Panc1 (cell line): ENCODE results near the gene TGFB3. TPM values are rescaled to one million over a fixed set of nuclear protein-coding genes. Genes with fewer than 3 reads are reported as not detected.

Experiments
- ATAC-seq: fragments of 200-7000 bp; cut with Tn5 transposase; 2 replicates; pipeline ENCODE4 v1.9.1; 2020; ENCODE audit warnings: mild to moderate bottlenecking, moderate library complexity
- BruUV-seq: library from RNA; stranded (reverse); fragments of 400-500 nt; replicated peaks from 2 replicates; lab custom pipeline; 2021; lab: Mats Ljungman, UMichigan
- CTCF ChIA-PET: fragments of 300-600 bp; sonication (Branson Sonifier 250); formaldehyde crosslinking; loops from one replicate; lab custom pipeline; 2022; ENCODE audit warnings: antibody characterized with exemption; lab: Charles Lee
- POLR2A ChIA-PET: fragments of 300-600 bp; sonication (Branson Sonifier 250); formaldehyde crosslinking; loops from one replicate; lab custom pipeline; 2022; ENCODE audit warnings: antibody characterized with exemption; lab: Charles Lee
- DNase-seq: peaks from one replicate; pipeline ENCODE4 v3.0.0-alpha.2; 2010; ENCODE audit warnings: low read depth, low spot score
- H3K27ac ChIP-seq: 2 replicates; pipeline ENCODE4 v1.5.1; 2011; ENCODE audit warnings: mild to moderate bottlenecking, low read length, inconsistent platforms
- H3K27me3 ChIP-seq: fragments of 200-500 bp; sonication (Bioruptor generic); 2 replicates; pipeline ENCODE4 v1.6.0; 2014; ENCODE audit warnings: low read length, inconsistent platforms; ENCODE audit not compliant: control insufficient read depth, insufficient read depth
- H3K36me3 ChIP-seq: fragments of 200-500 bp; sonication (Bioruptor generic); 2 replicates; pipeline ENCODE4 v1.5.1; 2014; ENCODE audit warnings: inconsistent platforms, mild to moderate bottlenecking, low read length, moderate library complexity; ENCODE audit not compliant: control insufficient read depth, insufficient read depth
- H3K4me1 ChIP-seq: 2 replicates; pipeline ENCODE4 v1.5.1; 2011; ENCODE audit warnings: inconsistent platforms, mild to moderate bottlenecking, low read length, moderate library complexity; ENCODE audit not compliant: control insufficient read depth, insufficient read depth
- H3K4me3 ChIP-seq, 2 experiments: 2 replicates each; pipeline ENCODE4 v1.5.1; 2011 to 2012; ENCODE audit warnings: low read depth in 2 of 2, low read length in 2 of 2, mild to moderate bottlenecking in 2 of 2, inconsistent platforms in 1 of 2, moderate library complexity in 1 of 2
- H3K9me3 ChIP-seq: fragments of 200-500 bp; sonication (Bioruptor generic); 2 replicates; pipeline ENCODE4 v1.5.1; 2014; ENCODE audit warnings: low read depth, mild to moderate bottlenecking, inconsistent platforms, low read length, moderate library complexity; ENCODE audit not compliant: control insufficient read depth, insufficient read depth
- POLR2AphosphoS5 ChIP-seq: IDR thresholded peaks from 2 replicates; pipeline ENCODE4 v1.6.1; 2012; ENCODE audit warnings: mild to moderate bottlenecking, low read depth, low read length, moderate library complexity
- REST ChIP-seq, 2 experiments: IDR thresholded peaks; 2 replicates each; pipeline ENCODE4 v1.6.1; 2011 to 2012; ENCODE audit warnings: low read depth in 2 of 2, control low read depth in 1 of 2, low read length in 1 of 2, mild to moderate bottlenecking in 1 of 2, moderate library complexity in 1 of 2; ENCODE audit not compliant: insufficient read depth in 1 of 2
- SIN3A ChIP-seq: IDR thresholded peaks from 2 replicates; pipeline ENCODE4 v1.6.1; 2012; ENCODE audit warnings: low read depth, mild to moderate bottlenecking, low read length, moderate library complexity, borderline replicate concordance; ENCODE audit not compliant: insufficient read depth
- TCF7L2 ChIP-seq: IDR thresholded peaks from 2 replicates; pipeline ENCODE4 v1.6.1; 2011; ENCODE audit warnings: mild to moderate bottlenecking, low read depth, low read length, inconsistent platforms
- in situ Hi-C: cut with HindIII; loops from 2 replicates; pipeline ENCODE4 v1.10.0; 2016; ENCODE audit warnings: low sequenced_read_pairs, low pct_unique_long_range_greater_than_20kb
- intact Hi-C: fragments of 100-400 bp; cut with micrococcal nuclease; formaldehyde crosslinking; loops from one replicate; pipeline ENCODE4 v1.10.0; 2022; ENCODE audit not compliant: unreplicated experiment
- total RNA-seq: library from RNA; stranded (reverse); gene quantifications from one replicate; pipeline ENCODE4 v1.2.1, GENCODE V29; 2021; ENCODE audit not compliant: unreplicated experiment
- TF ChIP-seq, protein P1 (sequence below): fragments of 450-650 bp; IDR thresholded peaks from 2 replicates; pipeline ENCODE4 v1.5.1; 2017; ENCODE audit warnings: mild to moderate bottlenecking

TGFB3 gene
- total RNA-seq, 1 experiment from 2014 or later, result 9.6 TPM

GRCh38 chr14:75979648-75980565 is 1.9 kb downstream of the TGFB3 start:
- peaks cover 10% of the 10 kb centered on the region for H3K4me1 ChIP-seq
- intact Hi-C loops, result loop anchor here (5.0 kb wide), 1 partner anchor 73 kb away; no protein-coding TSS in a partner anchor
- no peak for DNase-seq
- no peaks in the 10 kb centered on the region for H3K27me3 ChIP-seq
- BruUV-seq, result no TSS peak
- no peak overlapping the region for H3K4me3 ChIP-seq
- in situ Hi-C loops, result no loop called here
- TF ChIP-seq REST (IDR thresholded peaks at IDR 0.05; ENCODE audit: insufficient read depth in 1 of 2, low read depth in 2 of 2, low read length in 1 of 2), result no peak
- TF ChIP-seq SIN3A, result no peak
- TF ChIP-seq, protein P1, sequence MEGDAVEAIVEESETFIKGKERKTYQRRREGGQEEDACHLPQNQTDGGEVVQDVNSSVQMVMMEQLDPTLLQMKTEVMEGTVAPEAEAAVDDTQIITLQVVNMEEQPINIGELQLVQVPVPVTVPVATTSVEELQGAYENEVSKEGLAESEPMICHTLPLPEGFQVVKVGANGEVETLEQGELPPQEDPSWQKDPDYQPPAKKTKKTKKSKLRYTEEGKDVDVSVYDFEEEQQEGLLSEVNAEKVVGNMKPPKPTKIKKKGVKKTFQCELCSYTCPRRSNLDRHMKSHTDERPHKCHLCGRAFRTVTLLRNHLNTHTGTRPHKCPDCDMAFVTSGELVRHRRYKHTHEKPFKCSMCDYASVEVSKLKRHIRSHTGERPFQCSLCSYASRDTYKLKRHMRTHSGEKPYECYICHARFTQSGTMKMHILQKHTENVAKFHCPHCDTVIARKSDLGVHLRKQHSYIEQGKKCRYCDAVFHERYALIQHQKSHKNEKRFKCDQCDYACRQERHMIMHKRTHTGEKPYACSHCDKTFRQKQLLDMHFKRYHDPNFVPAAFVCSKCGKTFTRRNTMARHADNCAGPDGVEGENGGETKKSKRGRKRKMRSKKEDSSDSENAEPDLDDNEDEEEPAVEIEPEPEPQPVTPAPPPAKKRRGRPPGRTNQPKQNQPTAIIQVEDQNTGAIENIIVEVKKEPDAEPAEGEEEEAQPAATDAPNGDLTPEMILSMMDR, result no peak
- no peak for TF ChIP-seq POLR2AphosphoS5
- TF ChIP-seq TCF7L2, result no peak
- ChIA-PET CTCF (interaction anchor here (0.7 to 2.2 kb wide), 5 partner anchors 73 to 271 kb away, joined by 3 to 11 read pairs (median 8); no protein-coding TSS in a partner anchor), POLR2A (interaction anchor here (0.6 kb wide), 1 partner anchor 95 kb away, joined by 9 read pairs; no protein-coding TSS in a partner anchor)
- no peak overlapping the region for H3K27ac ChIP-seq
- no peak for ATAC-seq
- no peaks in the 10 kb centered on the region for H3K36me3 ChIP-seq
- H3K9me3 ChIP-seq, result no peaks in the 10 kb centered on the region

- no peaks in the 10 kb centered on the region for H3K36me3 ChIP-seq
- DNase-seq (no peak), ATAC-seq (no peak)
- no TSS peak for BruUV-seq
- H3K4me3 ChIP-seq, result no peak overlapping the region
- in situ Hi-C loops, result no loop called here
- TF ChIP-seq SIN3A (no peak), TCF7L2 (no peak), REST (IDR thresholded peaks at IDR 0.05; ENCODE audit: insufficient read depth in 1 of 2, low read depth in 2 of 2, low read length in 1 of 2) (no peak), POLR2AphosphoS5 (no peak)
- TF ChIP-seq, protein P1, result peak; percentile 74
- intact Hi-C loops, result no loop called here
- CTCF ChIA-PET, result interaction anchor here (0.7 to 2.2 kb wide), 4 partner anchors 72 to 270 kb away, joined by 3 to 11 read pairs (median 8); no protein-coding TSS in a partner anchor
- no peak overlapping the region for H3K27ac ChIP-seq
- no peaks in the 10 kb centered on the region for H3K9me3 ChIP-seq
- H3K4me1 ChIP-seq, result peaks cover 10% of the 10 kb centered on the region
- POLR2A ChIA-PET, result no interaction called here
- no peaks in the 10 kb centered on the region for H3K27me3 ChIP-seq
Measured at GRCh38 chr14:75979071-75979571, 2.7 kb downstream of the TGFB3 start.
